Measurements from ENCODE around the gene LRRC17. TPM values are rescaled to one million over a fixed set of nuclear protein-coding genes. Genes with fewer than 3 reads are reported as not detected.

Gene LRRC17
- total RNA-seq, 2 experiments from 2014 or later, result not detected

DNA sequence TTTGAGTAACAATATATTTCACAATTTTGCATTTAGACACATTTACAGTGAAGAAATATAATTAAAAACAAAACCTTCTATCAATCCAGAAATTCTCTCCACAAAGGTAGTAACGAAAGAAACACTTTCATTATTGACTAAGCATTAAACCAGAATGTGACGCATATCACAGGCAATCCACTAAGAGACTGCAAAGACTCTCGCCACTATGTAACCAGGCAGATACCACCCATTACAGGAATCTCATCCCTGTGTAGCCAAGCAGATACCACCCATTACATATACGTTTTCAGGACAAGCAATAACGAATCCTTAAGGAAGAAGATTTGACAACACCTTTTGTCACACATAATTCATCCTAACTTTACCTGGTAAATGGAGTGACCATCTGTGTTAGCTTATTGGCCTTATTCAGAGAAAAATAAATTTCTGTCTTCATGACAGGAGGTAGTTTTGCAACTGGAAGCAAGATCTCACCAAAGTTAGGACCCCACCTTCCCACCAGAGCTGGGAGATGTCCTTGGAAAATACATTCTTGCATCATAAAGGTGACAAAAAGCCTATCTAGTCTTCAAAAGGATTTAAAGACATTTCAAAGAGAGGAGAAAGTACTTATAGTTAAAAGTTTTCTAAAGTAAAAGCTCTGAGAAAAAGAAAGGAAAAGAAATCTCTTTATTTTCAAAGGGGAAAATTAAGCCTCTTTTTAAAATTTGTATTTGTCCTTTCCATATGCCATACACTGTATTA, 30.8 kb downstream of the LRRC17 start:
- ChIA-PET CTCF (ENCODE audit: unreplicated experiment) (no interaction called here), POLR2A (interaction anchor here (0.5 kb wide), 1 partner anchor 1449 kb away, joined by 3 read pairs; no protein-coding TSS in a partner anchor)

GRCh38 chr7:102944241-102944640, 31.4 kb downstream of the LRRC17 start:
- BruUV-seq (replicated peaks), result no TSS peak
- DNase-seq (ENCODE audit: low spot score), result no peak
- CTCF ChIA-PET (ENCODE audit: unreplicated experiment), result no interaction called here
- H4K20me1 ChIP-seq (ENCODE audit: insufficient read depth, low read length), result no peaks in the 10 kb centered on the region
- POLR2A ChIA-PET, result no interaction called here
- H3K79me2 ChIP-seq (ENCODE audit: insufficient read depth, low read depth, low read length), result no peaks in the 10 kb centered on the region
- no peak overlapping the region for H2AFZ ChIP-seq (ENCODE audit: low read length)
- H3K4me3 ChIP-seq (ENCODE audit: low read depth, low read length, poor library complexity, severe bottlenecking), result no peak overlapping the region
- H3K4me1 ChIP-seq (ENCODE audit: insufficient read depth, low read length, poor library complexity, severe bottlenecking), result no peaks in the 10 kb centered on the region
- H3K27ac ChIP-seq (ENCODE audit: low read depth, low read length, poor library complexity, severe bottlenecking), result no peak overlapping the region
- H3K9me2 ChIP-seq (ENCODE audit: insufficient read depth, low read length), result no peaks in the 10 kb centered on the region
- intact Hi-C loops (cut with micrococcal nuclease; ENCODE audit: unreplicated experiment), result loop anchor here (10.0 kb wide), 1 partner anchor 111 kb away; no protein-coding TSS in a partner anchor
- no peaks in the 10 kb centered on the region for H3K9me3 ChIP-seq (ENCODE audit: low read length)
- H3K4me2 ChIP-seq (ENCODE audit: low read length), result no peak overlapping the region
- H3K36me3 ChIP-seq (ENCODE audit: insufficient read depth, low read length), result no peaks in the 10 kb centered on the region
- no peak for TF ChIP-seq EZH2phosphoT487 (IDR thresholded peaks at IDR 0.05; ENCODE audit: borderline replicate concordance, low read depth, low read length)
- TF ChIP-seq, protein P1, sequence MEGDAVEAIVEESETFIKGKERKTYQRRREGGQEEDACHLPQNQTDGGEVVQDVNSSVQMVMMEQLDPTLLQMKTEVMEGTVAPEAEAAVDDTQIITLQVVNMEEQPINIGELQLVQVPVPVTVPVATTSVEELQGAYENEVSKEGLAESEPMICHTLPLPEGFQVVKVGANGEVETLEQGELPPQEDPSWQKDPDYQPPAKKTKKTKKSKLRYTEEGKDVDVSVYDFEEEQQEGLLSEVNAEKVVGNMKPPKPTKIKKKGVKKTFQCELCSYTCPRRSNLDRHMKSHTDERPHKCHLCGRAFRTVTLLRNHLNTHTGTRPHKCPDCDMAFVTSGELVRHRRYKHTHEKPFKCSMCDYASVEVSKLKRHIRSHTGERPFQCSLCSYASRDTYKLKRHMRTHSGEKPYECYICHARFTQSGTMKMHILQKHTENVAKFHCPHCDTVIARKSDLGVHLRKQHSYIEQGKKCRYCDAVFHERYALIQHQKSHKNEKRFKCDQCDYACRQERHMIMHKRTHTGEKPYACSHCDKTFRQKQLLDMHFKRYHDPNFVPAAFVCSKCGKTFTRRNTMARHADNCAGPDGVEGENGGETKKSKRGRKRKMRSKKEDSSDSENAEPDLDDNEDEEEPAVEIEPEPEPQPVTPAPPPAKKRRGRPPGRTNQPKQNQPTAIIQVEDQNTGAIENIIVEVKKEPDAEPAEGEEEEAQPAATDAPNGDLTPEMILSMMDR (conservative IDR thresholded peaks at IDR 0.05; ENCODE audit: low read length), result no peak

More for the DNA sequence above, 30.8 kb downstream of the LRRC17 start:
- H4K20me1 ChIP-seq (ENCODE audit: insufficient read depth, low read length), result no peaks in the 10 kb centered on the region
- no peaks in the 10 kb centered on the region for H3K9me2 ChIP-seq (ENCODE audit: insufficient read depth, low read length)
- no peak overlapping the region for H2AFZ ChIP-seq (ENCODE audit: low read length)
- no peaks in the 10 kb centered on the region for H3K4me1 ChIP-seq (ENCODE audit: insufficient read depth, low read length, poor library complexity, severe bottlenecking)
- TF ChIP-seq, protein P1 (conservative IDR thresholded peaks at IDR 0.05; ENCODE audit: low read length), result no peak
- H3K36me3 ChIP-seq (ENCODE audit: insufficient read depth, low read length), result no peaks in the 10 kb centered on the region
- intact Hi-C loops (cut with micrococcal nuclease; ENCODE audit: unreplicated experiment), result loop anchor here (10.0 kb wide), 1 partner anchor 111 kb away; no protein-coding TSS in a partner anchor
- no peak overlapping the region for H3K4me2 ChIP-seq (ENCODE audit: low read length)
- no peak overlapping the region for H3K4me3 ChIP-seq (ENCODE audit: low read depth, low read length, poor library complexity, severe bottlenecking)
- no peak for DNase-seq (ENCODE audit: low spot score)
- no TSS peak for BruUV-seq (replicated peaks)
- no peaks in the 10 kb centered on the region for H3K79me2 ChIP-seq (ENCODE audit: insufficient read depth, low read depth, low read length)
- H3K9me3 ChIP-seq (ENCODE audit: low read length), result no peaks in the 10 kb centered on the region
- no peak overlapping the region for H3K27ac ChIP-seq (ENCODE audit: low read depth, low read length, poor library complexity, severe bottlenecking)

- no peak for DNase-seq (ENCODE audit: low spot score)
- BruUV-seq (replicated peaks), result no TSS peak
- CTCF ChIA-PET (ENCODE audit: unreplicated experiment), result no interaction called here
Measured at GRCh38 chr7:102951839-102952238, 39.0 kb downstream of the LRRC17 start.

More at GRCh38 chr7:102951839-102952238, 39.0 kb downstream of the LRRC17 start:
- intact Hi-C loops (cut with micrococcal nuclease; ENCODE audit: unreplicated experiment), result no loop called here
- no peaks in the 10 kb centered on the region for H3K4me1 ChIP-seq (ENCODE audit: insufficient read depth, low read length, poor library complexity, severe bottlenecking)
- H3K9me3 ChIP-seq (ENCODE audit: low read length), result no peaks in the 10 kb centered on the region
- no peak overlapping the region for H3K4me2 ChIP-seq (ENCODE audit: low read length)
- H2AFZ ChIP-seq (ENCODE audit: low read length), result no peak overlapping the region
- H4K20me1 ChIP-seq (ENCODE audit: insufficient read depth, low read length), result no peaks in the 10 kb centered on the region
- no peaks in the 10 kb centered on the region for H3K9me2 ChIP-seq (ENCODE audit: insufficient read depth, low read length)
- no peaks in the 10 kb centered on the region for H3K79me2 ChIP-seq (ENCODE audit: insufficient read depth, low read depth, low read length)
- POLR2A ChIA-PET, result no interaction called here
- no peak overlapping the region for H3K27ac ChIP-seq (ENCODE audit: low read depth, low read length, poor library complexity, severe bottlenecking)
- TF ChIP-seq, protein P1 (conservative IDR thresholded peaks at IDR 0.05; ENCODE audit: low read length), result no peak
- TF ChIP-seq EZH2phosphoT487 (IDR thresholded peaks at IDR 0.05; ENCODE audit: borderline replicate concordance, low read depth, low read length), result no peak
- no peaks in the 10 kb centered on the region for H3K36me3 ChIP-seq (ENCODE audit: insufficient read depth, low read length)
- H3K4me3 ChIP-seq (ENCODE audit: low read depth, low read length, poor library complexity, severe bottlenecking), result no peak overlapping the region

Data from OCI-LY7 (cell line).